Thoracic aorta (tissue), 2 donors: ENCODE data around the gene NKX6-2. TPM values are rescaled to one million over a fixed set of nuclear protein-coding genes. Genes with fewer than 3 reads are reported as not detected.

Experiments
- ATAC-seq: fragments of 150-250 bp; one replicate; pipeline ENCODE4 v1.8.0; 2017; ENCODE audit warnings: low read depth; ENCODE audit not compliant: insufficient number of reproducible peaks, low FRiP score
- DNase-seq: peaks from one replicate; pipeline ENCODE4 v3.0.0-alpha.2; 2020; ENCODE audit warnings: low spot score
- H3K27ac ChIP-seq, 2 donors: fragments of 200-600 bp; sonication (generic); 1 replicate in 1 of 2; 2 replicates in 1 of 2; pipeline ENCODE4 v1.5.1; 2016; ENCODE audit warnings: mild to moderate bottlenecking in 2 of 2, moderate library complexity in 2 of 2
- H3K27me3 ChIP-seq: fragments of 200-600 bp; sonication (generic); replicated peaks from 2 replicates; pipeline ENCODE4 v1.6.0; 2016; ENCODE audit warnings: mild to moderate bottlenecking; ENCODE audit not compliant: insufficient read depth
- H3K36me3 ChIP-seq: fragments of 200-600 bp; sonication (generic); one replicate; pipeline ENCODE4 v1.5.1; 2016
- H3K4me1 ChIP-seq, 2 donors: fragments of 200-600 bp; sonication (generic); 1 replicate in 1 of 2; 2 replicates in 1 of 2; pipeline versions ENCODE4 v1.5.1 to v1.6.0; 2016; ENCODE audit warnings: low read depth in 2 of 2, mild to moderate bottlenecking in 1 of 2; ENCODE audit not compliant: control insufficient read depth in 1 of 2
- H3K4me3 ChIP-seq: fragments of 200-600 bp; sonication (generic); 2 replicates; pipeline ENCODE4 v1.5.1; 2016; ENCODE audit warnings: mild to moderate bottlenecking
- H3K9me3 ChIP-seq: fragments of 200-600 bp; sonication (generic); 2 replicates; pipeline ENCODE4 v1.5.1; 2016
- total RNA-seq, 2 donors: library from RNA; depleted of rRNA; stranded (reverse); fragments of >200 nt; gene quantifications; one replicate each; pipeline versions ENCODE4 v1.1.0 to v1.2.3, GENCODE V29; 2016
- TF ChIP-seq, protein P1 (sequence below): fragments of 200-600 bp; sonication (generic); IDR thresholded peaks from one replicate; pipeline ENCODE4 v1.5.1; 2019; ENCODE audit warnings: antibody characterized with exemption

Gene NKX6-2
- total RNA-seq, 2 donors from 2014 or later, result 19.8 TPM; not detected in 1

DNA sequence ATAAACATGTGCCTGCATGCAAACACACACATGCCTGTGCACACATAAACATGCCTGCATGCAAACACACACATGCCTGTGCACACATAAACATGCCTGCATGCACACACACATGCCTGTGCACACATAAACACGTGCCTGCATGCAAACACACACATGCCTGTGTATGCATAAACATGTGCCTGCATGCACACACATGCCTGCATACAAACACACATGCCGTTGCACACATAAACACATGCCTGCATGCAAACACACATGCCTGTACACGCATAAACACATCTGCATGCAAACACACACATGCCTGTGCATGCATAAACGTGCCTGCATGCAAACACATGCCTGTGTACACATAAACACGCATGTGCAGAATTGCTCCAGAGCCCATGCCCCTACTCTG lies 22.4 kb downstream of the NKX6-2 start:
- Histone ChIP-seq H3K4me1 (no peaks in the 10 kb centered on the region), H3K36me3 (peaks cover 34% of the 10 kb centered on the region), H3K27ac (no peak overlapping the region), H3K27me3 (no peaks in the 10 kb centered on the region), H3K9me3 (no peaks in the 10 kb centered on the region), H3K4me3 (no peak overlapping the region)
- TF ChIP-seq, protein P1, sequence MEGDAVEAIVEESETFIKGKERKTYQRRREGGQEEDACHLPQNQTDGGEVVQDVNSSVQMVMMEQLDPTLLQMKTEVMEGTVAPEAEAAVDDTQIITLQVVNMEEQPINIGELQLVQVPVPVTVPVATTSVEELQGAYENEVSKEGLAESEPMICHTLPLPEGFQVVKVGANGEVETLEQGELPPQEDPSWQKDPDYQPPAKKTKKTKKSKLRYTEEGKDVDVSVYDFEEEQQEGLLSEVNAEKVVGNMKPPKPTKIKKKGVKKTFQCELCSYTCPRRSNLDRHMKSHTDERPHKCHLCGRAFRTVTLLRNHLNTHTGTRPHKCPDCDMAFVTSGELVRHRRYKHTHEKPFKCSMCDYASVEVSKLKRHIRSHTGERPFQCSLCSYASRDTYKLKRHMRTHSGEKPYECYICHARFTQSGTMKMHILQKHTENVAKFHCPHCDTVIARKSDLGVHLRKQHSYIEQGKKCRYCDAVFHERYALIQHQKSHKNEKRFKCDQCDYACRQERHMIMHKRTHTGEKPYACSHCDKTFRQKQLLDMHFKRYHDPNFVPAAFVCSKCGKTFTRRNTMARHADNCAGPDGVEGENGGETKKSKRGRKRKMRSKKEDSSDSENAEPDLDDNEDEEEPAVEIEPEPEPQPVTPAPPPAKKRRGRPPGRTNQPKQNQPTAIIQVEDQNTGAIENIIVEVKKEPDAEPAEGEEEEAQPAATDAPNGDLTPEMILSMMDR, result no peak
- no peak for DNase-seq
- no peak for ATAC-seq

DNA sequence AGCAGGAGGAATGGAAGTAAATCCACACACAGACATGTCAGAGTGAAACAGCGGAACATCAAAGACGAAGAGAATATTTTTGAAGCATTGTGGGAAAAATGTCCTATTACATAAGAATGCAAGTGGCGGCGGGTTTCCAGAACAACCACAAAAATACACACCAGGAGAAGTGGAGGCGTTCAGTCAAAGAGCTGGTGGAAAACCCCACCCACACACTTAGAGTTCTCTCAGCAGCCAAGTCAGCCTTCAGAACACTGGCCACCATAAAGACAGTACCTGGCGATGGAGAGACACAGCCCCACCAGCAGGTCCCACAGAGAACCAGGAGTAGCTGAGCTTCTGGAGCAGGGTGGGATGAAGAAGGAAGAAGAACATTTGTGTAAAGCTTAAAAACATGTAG lies 23.7 kb downstream of the NKX6-2 start:
- DNase-seq (no peak), ATAC-seq (no peak)
- H3K27ac ChIP-seq, result no peak overlapping the region
- peaks cover 25% of the 10 kb centered on the region for H3K36me3 ChIP-seq
- H3K27me3 ChIP-seq, result no peaks in the 10 kb centered on the region
- no peaks in the 10 kb centered on the region for H3K4me1 ChIP-seq
- H3K9me3 ChIP-seq, result no peaks in the 10 kb centered on the region
- TF ChIP-seq, protein P1, result no peak
- H3K4me3 ChIP-seq, result no peak overlapping the region

DNA sequence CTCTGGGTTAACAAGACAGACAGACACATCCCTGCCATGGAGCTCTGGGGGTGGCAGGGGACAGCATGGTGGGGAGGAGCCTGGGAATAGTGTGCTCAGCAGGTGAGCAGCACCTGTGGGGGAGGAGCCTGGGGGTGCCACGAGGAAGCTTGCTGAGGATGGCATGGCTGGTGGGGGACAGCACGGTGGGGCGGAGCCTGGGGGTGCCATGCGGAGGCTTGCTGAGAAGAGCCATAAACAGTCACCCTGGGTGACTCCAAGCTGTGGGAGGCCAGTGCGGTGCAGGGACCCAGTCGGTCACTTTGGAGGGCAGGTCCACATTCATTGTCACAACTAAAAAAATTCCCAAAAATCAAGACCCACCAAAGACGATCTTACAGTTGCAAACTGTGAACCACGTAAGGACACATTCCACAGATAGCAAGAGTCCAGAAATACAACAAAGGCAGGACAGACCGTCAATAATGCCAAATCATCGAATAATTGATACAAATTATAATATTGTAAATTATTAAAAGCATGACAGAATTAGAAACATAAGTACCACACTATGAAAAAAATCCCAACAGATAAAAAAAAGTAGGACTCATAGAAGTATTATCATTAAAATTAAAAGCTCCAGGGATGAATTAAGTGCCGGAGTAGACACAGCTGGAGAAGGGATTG lies 24.4 kb downstream of the NKX6-2 start:
- no peaks in the 10 kb centered on the region for H3K27me3 ChIP-seq
- ATAC-seq (no peak), DNase-seq (no peak)
- no peak overlapping the region for H3K4me3 ChIP-seq
- no peaks in the 10 kb centered on the region for H3K9me3 ChIP-seq
- H3K4me1 ChIP-seq, result no peaks in the 10 kb centered on the region
- TF ChIP-seq, protein P1, result no peak
- H3K27ac ChIP-seq, result no peak overlapping the region
- H3K36me3 ChIP-seq, result peaks cover 29% of the 10 kb centered on the region

DNA sequence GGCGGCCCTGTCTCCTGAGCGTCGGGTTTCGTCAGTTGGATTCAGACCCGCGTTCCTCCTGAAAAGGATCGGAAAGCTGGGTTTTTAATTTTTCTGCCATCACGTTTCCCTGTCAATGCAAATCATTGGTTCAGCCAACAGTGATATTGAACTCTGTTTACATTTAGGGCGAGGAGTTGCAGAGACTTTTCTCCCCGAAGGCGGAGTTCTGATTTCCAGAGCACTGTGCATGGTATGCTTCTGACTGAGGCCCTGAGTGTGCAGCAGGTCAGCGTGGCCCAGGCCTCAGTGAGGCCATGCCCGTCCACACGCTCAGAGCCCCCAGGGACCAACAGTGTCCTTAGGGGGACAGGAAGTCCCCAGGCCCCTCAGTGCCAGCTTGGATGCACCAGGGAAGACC lies 27.1 kb downstream of the NKX6-2 start:
- H3K4me1 ChIP-seq, result no peaks in the 10 kb centered on the region
- H3K36me3 ChIP-seq, result peaks cover 36% of the 10 kb centered on the region
- TF ChIP-seq, protein P1, result no peak
- no peaks in the 10 kb centered on the region for H3K9me3 ChIP-seq
- no peak for ATAC-seq
- H3K27ac ChIP-seq, result no peak overlapping the region
- no peak for DNase-seq
- no peak overlapping the region for H3K4me3 ChIP-seq
- H3K27me3 ChIP-seq, result no peaks in the 10 kb centered on the region

DNA sequence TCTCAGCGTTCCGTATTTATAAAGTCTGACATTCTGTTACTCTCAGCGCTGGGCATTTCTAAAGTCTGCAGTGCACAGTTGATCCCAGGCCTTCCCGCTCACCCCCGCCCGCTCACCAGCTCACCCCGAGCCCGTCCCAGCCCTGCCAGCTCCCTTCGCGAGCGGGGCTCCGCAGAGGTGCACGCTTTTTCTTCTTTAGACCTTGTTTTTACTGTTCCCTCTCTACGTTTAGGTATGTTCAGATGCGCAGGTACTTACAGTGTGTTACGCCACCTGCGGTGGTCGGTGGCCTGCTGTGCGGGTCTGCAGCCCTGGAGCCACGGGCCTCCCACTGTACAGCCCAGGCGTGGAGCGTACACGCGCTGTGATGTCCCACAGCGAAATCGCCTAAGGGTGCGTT lies 28.8 kb downstream of the NKX6-2 start:
- DNase-seq, result no peak
- H3K4me1 ChIP-seq, result no peaks in the 10 kb centered on the region
- ATAC-seq, result no peak
- no peak overlapping the region for H3K27ac ChIP-seq
- no peaks in the 10 kb centered on the region for H3K9me3 ChIP-seq
- TF ChIP-seq, protein P1, result no peak
- no peaks in the 10 kb centered on the region for H3K27me3 ChIP-seq
- peaks cover 37% of the 10 kb centered on the region for H3K36me3 ChIP-seq
- H3K4me3 ChIP-seq, result no peak overlapping the region
